NT2/D1 (cell line): ENCODE results near the gene KLHDC7A.

Source experiments
- DNase-seq: peaks from one replicate; pipeline ENCODE4 v3.0.0-alpha.2; 2011; ENCODE audit warnings: low read depth, low spot score
- H3K27me3 ChIP-seq: 2 replicates; pipeline ENCODE4 v1.6.0; 2011; ENCODE audit warnings: mild to moderate bottlenecking; ENCODE audit not compliant: insufficient read length, insufficient read depth
- H3K36me3 ChIP-seq: 2 replicates; pipeline ENCODE4 v1.6.1; 2011; ENCODE audit warnings: mild to moderate bottlenecking, low read length, mixed read lengths; ENCODE audit not compliant: insufficient read depth, insufficient read length
- H3K4me1 ChIP-seq: 2 replicates; pipeline ENCODE4 v1.5.1; 2011; ENCODE audit not compliant: insufficient read depth, insufficient read length
- H3K4me3 ChIP-seq: 2 replicates; pipeline ENCODE4 v1.5.1; 2011; ENCODE audit warnings: low read depth; ENCODE audit not compliant: insufficient read length
- H3K9ac ChIP-seq: 2 replicates; pipeline ENCODE4 v1.6.0; 2011; ENCODE audit warnings: low read depth; ENCODE audit not compliant: insufficient read length
- H3K9me3 ChIP-seq: 2 replicates; pipeline ENCODE4 v1.5.1; 2011; ENCODE audit warnings: mild to moderate bottlenecking, low read length; ENCODE audit not compliant: insufficient read depth
- SUZ12 ChIP-seq: IDR thresholded peaks from 2 replicates; pipeline ENCODE4 v1.6.1; 2011; ENCODE audit not compliant: insufficient read length, insufficient read depth; ENCODE audit errors: extremely low read depth
- YY1 ChIP-seq: IDR thresholded peaks from 2 replicates; pipeline ENCODE4 v1.6.1; 2011; ENCODE audit not compliant: insufficient read length, insufficient read depth
- ZNF274 ChIP-seq: IDR thresholded peaks from 2 replicates; pipeline ENCODE4 v1.6.1; 2011; ENCODE audit warnings: mild to moderate bottlenecking, low read depth, low read length

The KLHDC7A gene

DNA sequence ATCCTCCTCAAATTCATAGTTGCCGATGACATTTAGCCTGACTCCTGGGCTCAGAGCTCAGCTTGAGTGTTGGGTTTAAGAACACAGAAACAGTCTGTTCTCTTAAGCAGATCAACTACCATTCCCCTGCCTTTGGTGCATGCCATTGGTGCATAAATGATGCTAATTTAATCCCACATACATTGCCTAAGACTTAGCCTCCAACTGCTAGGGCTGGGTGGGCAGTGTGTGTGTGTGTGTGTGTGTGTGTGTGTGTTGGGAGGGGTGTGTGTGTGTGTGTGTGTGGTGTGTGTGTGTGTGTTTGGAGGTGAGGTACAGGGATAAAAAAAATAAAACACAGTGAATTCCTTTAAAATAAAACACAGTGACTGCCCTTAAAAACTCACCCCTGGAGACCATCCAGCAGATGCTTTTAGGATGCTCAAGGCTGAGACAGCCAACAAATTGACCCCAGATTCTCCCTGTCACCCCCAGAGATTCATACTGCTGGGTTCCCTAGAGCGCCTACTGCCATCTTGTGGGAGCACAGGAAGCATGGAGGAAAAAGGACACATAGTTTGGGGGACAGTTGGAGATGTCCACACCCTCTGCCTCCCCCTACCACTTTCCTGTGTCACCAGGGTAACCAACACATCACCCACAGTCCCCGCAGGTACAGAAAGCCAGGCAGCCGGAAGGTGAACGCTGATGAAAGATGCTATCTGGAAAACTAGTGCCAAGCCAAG, 30.6 kb downstream of the KLHDC7A start:
- Histone ChIP-seq H3K9ac (no peak overlapping the region), H3K9me3 (peaks cover 3% of the 10 kb centered on the region; the same call in 1 of the 2 replicates), H3K36me3 (no peaks in the 10 kb centered on the region), H3K4me1 (no peaks in the 10 kb centered on the region), H3K4me3 (no peak overlapping the region), H3K27me3 (no peaks in the 10 kb centered on the region)
- TF ChIP-seq SUZ12: no peak
- TF ChIP-seq ZNF274: no peak
- no peak for TF ChIP-seq YY1
- no peak for DNase-seq

DNA sequence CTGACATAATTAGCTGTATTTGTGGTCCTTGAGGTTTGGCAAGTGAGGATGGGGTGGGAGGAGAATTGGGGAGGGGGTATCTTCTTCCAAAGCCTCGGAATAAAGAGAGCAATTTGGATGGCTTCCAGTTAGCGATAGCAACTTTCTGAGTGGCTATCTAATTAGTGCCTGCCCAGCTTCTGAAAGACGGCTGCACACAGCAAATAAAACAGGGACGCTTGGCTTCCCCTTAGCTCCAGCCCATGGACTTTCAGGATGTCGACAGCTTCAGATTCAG, 31.1 kb downstream of the KLHDC7A start:
- Histone ChIP-seq H3K4me1 (no peaks in the 10 kb centered on the region), H3K36me3 (no peaks in the 10 kb centered on the region), H3K27me3 (no peaks in the 10 kb centered on the region), H3K9ac (no peak overlapping the region), H3K4me3 (no peak overlapping the region), H3K9me3 (peaks cover 8% of the 10 kb centered on the region)
- no peak for DNase-seq
- TF ChIP-seq SUZ12 (no peak), YY1 (no peak), ZNF274 (no peak)

DNA sequence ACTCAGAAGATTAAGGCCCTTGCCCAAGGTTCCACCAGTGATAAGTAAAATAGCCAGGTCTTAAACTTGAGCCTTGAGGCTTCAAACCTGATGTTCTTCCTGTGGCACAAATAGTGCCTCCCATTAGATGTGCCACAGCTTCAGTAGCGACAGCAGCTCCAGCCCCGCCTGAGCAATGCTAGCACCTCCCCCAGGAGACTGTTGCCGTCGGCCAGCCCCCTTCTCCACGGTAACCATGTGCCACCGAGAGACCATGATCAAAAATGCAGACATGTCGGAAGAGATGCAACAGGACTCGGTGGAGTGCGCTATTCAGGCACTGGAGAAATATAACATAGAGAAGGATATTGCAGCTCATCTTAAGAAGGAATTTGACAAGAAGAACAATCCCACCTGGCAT, 32.2 kb downstream of the KLHDC7A start:
- Histone ChIP-seq H3K4me3 (no peak overlapping the region), H3K4me1 (no peaks in the 10 kb centered on the region), H3K9ac (no peak overlapping the region), H3K27me3 (no peaks in the 10 kb centered on the region), H3K36me3 (no peaks in the 10 kb centered on the region), H3K9me3 (peaks cover 16% of the 10 kb centered on the region)
- TF ChIP-seq YY1: no peak
- no peak for TF ChIP-seq SUZ12
- TF ChIP-seq ZNF274: no peak
- DNase-seq: no peak

DNA sequence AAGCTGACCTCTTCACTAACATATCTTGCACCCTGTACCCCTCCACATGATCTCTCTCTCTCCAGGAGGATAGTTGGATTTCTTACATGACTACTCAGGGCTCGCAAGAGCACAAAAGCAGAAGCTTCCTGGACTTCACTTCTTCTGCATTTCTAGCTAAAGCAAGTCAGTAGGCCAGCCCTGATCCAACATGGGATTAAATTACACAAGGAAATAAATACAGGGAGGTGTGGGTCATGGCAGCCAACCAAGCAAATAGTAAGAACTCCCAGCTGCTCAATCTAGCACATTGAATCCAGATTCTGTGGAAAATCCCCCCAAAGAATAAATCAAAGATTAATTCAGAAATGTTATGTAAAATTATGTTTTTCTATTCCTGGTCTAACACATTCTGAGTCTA, 33.3 kb downstream of the KLHDC7A start:
- no peak for TF ChIP-seq SUZ12
- no peak for TF ChIP-seq YY1
- TF ChIP-seq ZNF274: no peak
- no peaks in the 10 kb centered on the region for H3K4me1 ChIP-seq
- no peaks in the 10 kb centered on the region for H3K27me3 ChIP-seq
- H3K36me3 ChIP-seq: no peaks in the 10 kb centered on the region
- no peak for DNase-seq
- peaks cover 16% of the 10 kb centered on the region for H3K9me3 ChIP-seq
- no peak overlapping the region for H3K9ac ChIP-seq
- no peak overlapping the region for H3K4me3 ChIP-seq

DNA sequence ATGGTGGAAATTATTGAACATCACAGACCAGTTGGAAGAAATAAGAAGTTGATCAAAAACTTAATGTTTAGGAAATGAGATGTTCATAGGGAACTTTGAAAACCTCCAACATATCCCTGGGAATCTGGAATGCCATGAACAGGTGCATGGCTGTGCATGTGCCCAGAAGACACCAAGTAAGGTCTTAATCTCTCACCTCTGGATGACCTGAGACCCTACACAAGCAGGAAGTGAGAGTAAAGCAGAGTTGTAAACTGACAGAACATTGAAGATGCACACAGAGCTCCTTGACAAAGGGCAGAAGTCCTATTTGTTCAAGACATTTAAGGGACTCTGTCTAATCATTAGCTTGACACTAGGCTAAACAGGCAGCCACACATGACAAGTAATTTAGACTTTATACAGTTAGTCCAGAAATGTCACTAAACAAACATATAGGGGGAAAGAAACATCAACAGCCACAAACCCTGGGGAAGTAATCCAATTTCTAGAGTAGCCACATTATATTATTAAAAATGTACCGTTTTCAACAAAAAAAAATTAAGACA, 34.5 kb downstream of the KLHDC7A start:
- Histone ChIP-seq H3K9ac (no peak overlapping the region), H3K9me3 (peaks cover 16% of the 10 kb centered on the region), H3K27me3 (no peaks in the 10 kb centered on the region), H3K36me3 (no peaks in the 10 kb centered on the region), H3K4me1 (no peaks in the 10 kb centered on the region), H3K4me3 (no peak overlapping the region)
- no peak for DNase-seq
- TF ChIP-seq ZNF274: no peak
- TF ChIP-seq YY1: no peak
- TF ChIP-seq SUZ12: no peak

DNA sequence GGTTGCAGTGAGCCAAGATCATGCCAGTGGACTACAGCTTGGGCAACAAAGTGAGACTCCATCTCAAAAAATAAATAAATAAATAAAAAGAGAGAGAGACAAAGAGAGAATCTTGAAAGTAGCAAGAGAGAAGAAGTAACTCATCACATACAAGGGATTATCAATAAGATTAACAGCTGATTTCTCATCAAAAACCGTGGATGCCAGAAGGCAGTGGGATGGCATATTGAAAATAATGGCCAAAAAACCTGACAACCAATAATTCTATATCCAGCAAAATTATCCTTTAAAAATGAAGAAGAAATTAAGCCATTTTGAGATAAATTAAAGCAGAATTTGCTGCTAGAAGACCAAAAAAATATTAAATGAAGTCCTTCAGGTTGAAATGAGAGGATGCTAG, 35.7 kb downstream of the KLHDC7A start:
- no peak overlapping the region for H3K4me3 ChIP-seq
- no peaks in the 10 kb centered on the region for H3K36me3 ChIP-seq
- H3K4me1 ChIP-seq: no peaks in the 10 kb centered on the region
- peaks cover 16% of the 10 kb centered on the region for H3K9me3 ChIP-seq
- no peak for DNase-seq
- H3K27me3 ChIP-seq: no peaks in the 10 kb centered on the region
- no peak for TF ChIP-seq ZNF274
- TF ChIP-seq YY1: no peak
- no peak for TF ChIP-seq SUZ12
- H3K9ac ChIP-seq: no peak overlapping the region

DNA sequence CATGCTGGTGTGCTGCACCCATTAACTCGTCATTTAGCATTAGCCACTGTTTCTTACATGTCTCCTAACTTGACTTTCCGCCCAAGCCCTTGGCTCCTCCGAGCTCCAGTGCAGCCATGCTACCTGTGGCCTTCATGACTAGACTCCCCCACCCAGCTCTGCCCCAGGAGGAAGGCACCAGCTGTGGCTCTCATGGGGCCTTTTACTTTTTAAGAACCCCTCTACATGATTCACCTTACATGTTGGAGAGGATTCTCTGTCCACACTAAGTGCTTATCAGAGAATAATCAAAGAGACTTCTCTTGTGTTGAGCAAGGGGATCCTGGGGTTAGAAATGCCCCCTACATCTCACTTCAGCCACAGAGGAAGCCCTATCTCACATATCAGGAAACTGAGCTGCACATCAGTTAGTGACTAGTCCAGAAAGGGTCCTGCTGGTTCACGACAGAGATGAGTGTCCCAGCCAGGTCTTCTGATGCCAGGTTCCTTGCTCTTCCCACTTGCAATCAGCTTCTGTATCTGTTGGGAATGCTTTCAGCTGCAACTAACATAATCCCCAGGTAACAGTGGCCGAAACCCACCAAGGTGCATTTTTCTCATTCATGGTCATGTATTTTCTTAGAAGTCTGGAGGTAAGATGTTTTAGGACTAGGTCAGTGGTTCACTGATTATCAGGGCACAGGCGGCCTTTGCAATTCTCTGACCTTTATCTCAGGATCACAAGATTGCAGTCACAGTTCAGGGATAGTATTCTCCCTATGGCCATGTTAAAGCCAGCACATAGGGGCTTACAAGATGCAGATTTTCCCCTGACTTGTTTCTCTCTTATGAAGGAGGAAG, 45.9 kb downstream of the KLHDC7A start:
- no peaks in the 10 kb centered on the region for H3K9me3 ChIP-seq
- no peak for DNase-seq
- no peak overlapping the region for H3K9ac ChIP-seq
- no peak overlapping the region for H3K4me3 ChIP-seq
- H3K27me3 ChIP-seq: peaks cover 7% of the 10 kb centered on the region
- TF ChIP-seq ZNF274: no peak
- no peak for TF ChIP-seq SUZ12
- no peak for TF ChIP-seq YY1
- no peaks in the 10 kb centered on the region for H3K4me1 ChIP-seq
- no peaks in the 10 kb centered on the region for H3K36me3 ChIP-seq
